Left kidney (tissue), 2 donors: ENCODE data around the gene VEGFB. TPM values are rescaled to one million over a fixed set of nuclear protein-coding genes. Genes with fewer than 3 reads are reported as not detected.
A peak's percentile ranks its signal among the peaks of the same experiment; 100 is the strongest.

Experiments used
- DNase-seq: peaks from one replicate; pipeline ENCODE4 v3.0.0-alpha.2; 2013
- polyA plus RNA-seq: library from polyadenylated mRNA; unstranded; fragments of 120-200 nt; gene quantifications from one replicate; pipeline ENCODE4 v1.2.1, GENCODE V29; 2013; ENCODE audit not compliant: insufficient read length

The VEGFB gene
- polyA plus RNA-seq, 1 donor: 87.6 TPM

DNA sequence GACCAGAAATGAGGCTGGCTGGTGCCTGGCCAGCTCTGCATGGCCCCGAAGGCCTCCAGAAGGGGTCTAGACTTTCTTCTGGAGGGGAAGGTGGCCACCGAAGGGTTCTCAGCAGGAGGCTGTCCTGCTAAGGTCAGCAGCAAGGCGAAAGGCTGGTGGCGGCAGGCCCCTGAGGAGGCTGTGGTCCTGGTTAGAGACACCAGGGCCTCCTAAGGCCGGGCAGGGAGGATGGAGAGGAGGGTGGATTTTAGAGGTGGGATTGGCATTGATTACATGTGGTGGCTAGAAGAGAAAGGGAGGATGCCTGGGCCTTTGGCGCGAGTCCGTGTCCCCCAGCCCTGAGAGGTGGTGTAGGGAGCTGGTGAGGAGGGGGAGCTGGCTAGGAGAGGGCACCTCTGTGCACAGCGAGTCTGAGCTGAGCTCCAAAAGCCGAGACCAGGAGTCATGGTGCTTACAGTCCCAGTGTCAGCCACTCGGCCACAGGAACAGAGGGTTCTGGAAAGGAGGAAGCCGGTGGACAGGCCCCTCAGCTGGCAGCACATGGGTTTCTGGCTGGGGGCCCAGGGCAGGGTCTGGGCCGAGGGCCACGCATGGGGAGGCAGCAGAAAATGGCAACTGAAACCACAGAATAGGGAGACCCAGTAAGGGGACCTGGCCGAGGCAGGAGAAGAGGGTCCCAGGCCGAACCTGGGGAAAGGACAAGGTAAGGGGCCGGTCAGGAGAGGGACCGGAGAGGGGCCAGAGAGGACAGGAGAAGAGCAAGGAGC, 25.4 kb upstream of the VEGFB start:
- no peak for DNase-seq

DNA sequence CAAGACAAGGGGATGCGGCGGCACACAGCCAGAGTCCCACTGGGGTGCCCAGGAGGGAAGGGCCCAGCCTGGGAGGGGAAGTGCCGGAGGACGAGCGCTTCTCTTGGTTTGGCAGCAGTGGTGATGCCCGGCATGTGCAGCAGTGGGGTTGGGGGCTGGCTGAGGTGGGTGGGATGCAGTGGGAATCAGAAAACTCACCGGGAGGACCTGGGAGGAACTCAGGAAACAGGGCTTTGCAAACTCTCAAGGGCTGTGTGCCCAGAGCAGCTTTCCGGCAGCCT, 24.9 kb upstream of the VEGFB start:
- no peak for DNase-seq

GRCh38 chr11:64210301-64211020, 23.9 kb upstream of the VEGFB start:
- no peak for DNase-seq

- no peak for DNase-seq
These were observed 23.1 kb upstream of the VEGFB start for GRCh38 chr11:64211181-64211872.

GRCh38 chr11:64216879-64217278, 17.5 kb upstream of the VEGFB start:
- DNase-seq: no peak

- DNase-seq: no peak
These were observed 15.6 kb upstream of the VEGFB start for GRCh38 chr11:64218628-64219353.

DNA sequence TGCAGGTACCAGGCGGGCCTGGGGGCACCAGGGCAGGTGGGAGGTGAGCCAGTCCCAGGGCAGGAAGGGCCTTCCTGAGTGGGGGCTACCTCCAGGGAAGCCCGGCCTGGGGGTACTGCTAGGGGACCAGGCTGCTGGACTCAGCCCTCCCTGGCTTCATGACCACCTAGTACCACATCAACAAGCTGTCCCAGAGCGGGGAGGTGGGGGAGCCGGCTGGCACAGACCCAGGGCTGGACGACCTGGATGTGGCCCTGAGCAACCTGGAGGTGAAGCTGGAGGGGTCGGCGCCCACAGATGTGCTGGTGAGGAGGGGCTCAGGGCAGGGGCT, 15.1 kb upstream of the VEGFB start:
- DNase-seq: no peak

DNA sequence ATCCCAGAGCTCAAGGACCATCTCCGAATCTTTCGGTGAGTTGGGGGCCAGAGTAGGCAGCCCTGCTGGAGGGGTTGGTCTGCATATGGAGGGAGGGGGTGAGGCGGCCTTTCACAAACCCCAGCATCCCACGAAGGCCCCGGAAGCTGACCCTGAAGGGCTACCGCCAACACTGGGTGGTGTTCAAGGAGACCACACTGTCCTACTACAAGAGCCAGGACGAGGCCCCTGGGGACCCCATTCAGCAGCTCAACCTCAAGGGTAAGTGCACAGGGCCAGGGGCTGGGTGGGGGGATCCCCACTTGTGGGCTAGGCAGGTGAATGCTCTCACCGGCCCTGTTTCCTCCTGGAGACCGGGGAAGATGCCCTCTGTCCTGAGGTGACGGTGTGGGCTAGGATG, 14.6 kb upstream of the VEGFB start:
- no peak for DNase-seq

- DNase-seq: no peak
These were observed 14.1 kb upstream of the VEGFB start for GRCh38 chr11:64220271-64220670.

DNA sequence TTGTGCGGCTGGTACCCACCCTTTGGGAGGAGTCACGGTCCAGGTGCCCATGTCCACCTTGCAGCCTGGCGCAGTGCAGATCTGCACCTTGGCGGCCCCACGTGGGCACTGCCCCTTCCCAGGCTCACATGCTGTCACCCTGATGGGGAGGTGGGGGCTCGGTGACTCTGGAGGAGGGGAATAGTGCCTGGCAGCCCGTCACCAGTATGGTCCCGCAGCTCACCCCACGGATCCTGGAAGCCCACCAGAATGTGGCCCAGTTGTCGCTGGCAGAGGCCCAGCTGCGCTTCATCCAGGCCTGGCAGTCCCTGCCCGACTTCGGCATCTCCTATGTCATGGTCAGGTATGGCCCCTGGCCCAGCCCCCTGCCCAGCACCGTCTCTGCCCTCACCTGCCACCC, 13.6 kb upstream of the VEGFB start:
- no peak for DNase-seq

DNA sequence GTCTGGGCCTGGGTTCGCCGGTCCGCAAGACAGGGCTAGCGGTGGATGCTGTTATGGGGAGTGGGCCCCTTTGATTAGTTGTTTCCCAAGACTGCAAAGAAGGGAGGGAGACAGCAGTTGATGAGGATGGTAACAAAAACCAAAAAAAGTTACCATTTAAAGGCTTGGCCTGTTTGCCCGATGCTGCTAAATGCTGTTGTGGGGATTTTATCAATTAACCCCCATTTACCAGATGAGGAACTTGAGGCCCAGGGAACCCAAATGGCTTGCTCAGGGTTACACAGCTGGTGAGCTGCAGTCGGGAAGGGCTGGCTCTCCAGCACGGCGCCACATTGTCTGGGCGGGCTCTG, 11.8 kb upstream of the VEGFB start:
- DNase-seq: no peak

- DNase-seq: no peak
These were observed 11.3 kb upstream of the VEGFB start for GRCh38 chr11:64223001-64223651.

- DNase-seq: no peak
These were observed 10.1 kb upstream of the VEGFB start for GRCh38 chr11:64224151-64224890.

DNA sequence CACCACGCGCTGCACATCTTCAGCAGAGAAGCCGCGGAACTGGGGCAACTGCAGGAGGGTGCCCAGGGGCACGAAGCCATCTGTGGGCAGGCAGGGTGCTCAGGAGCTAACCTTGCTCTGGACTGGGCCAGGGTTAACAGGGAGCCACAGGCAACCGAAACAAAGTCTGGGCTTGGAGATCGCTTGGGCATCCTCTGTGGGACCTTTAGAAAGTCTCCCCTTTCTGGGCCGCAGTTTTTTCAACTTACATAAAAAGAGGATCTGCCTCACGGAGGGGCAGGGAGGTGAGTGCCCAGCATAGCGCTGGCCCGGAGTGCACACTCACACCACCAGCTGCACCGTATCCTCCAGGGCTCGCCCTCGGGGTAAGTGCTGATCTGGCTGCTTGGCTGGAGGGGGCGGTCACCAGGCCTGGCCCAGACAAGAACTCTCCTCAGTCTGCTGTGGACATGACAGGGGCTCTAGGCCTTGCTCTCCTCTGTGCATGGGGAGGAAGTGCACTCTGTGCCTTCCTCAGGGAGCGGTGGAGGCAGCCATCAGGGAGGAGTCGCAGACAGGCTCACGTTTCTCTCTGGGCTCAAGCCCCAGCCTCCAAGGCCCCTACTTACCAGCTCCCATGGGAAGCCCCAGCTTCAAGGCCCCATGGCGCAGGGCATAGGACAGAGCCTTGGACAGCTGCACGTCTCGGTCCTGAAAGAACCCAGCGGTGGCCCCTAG, 9.3 kb upstream of the VEGFB start:
- no peak for DNase-seq

DNA sequence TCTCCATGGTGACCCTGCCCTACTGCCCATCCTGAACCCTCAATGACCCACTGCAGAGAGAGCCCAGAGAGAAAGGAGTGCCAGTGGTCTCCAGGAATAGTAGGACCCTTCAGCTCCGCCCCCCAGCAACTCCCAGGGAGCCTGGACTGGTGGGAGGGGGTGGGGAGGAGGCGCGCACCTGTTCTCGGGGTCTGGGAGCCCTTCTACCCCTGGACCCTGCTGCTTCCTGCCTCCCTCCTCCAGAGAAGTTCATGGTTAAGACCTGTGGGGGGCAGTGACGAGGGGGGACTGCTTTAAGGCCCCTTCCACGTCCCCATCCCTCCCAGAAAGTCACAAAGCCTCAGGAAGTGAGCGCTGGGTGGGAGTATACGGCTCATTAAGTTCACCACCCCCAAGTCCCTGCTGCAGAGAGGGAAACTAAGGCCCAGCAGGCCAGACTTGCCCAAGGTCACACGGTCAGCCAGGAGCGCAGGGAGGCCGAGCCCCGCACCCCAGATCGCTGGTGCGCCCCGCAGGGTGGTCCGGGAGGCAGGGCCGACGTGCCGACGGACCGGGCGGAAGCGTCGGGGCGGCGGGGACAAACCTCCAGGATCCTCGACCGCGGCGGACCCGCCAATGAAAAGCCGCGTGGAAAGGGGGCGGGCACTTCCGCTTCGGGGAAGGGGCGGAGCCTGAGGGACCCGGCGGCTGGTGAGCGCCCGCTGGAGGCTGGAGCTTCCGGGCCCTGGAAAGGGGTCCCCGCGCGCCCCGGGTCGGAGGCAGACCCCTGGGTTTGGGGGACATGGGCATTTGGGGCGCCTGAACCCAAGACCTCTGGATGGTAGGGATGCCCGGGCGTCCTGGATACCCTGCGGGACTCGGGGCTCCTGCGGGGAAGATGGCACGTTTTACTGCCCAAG, 8.5 kb upstream of the VEGFB start, which contains the start of the genes NUDT22 and TRPT1:
TSS of gene NUDT22 (plus strand) at position 667 of the 899 bp plus-strand sequence. CDS start 379 bp downstream, outside the sequence.
TSS of gene TRPT1 (minus strand) at position 579 of the 899 bp plus-strand sequence. CDS start at position 253, 326 bp downstream.
- peak; percentile 85 for DNase-seq

DNA sequence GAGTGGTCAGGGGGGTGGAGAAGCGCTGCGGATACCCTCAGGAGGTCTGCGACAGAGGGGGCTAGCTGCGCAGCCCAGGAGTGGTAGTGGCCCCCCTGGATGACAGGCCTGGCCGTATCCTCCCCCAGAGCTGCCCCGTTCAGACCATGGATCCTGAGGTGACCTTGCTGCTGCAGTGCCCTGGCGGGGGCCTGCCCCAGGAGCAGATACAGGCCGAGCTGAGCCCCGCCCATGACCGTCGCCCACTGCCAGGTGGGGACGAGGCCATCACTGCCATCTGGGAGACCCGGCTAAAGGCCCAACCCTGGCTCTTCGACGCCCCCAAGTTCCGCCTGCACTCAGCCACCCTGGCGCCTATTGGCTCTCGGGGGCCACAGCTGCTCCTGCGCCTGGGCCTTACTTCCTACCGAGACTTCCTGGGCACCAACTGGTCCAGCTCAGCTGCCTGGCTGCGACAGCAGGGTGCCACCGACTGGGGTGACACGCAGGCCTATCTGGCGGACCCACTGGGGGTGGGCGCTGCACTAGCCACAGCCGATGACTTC, 7.8 kb upstream of the VEGFB start:
- no peak for DNase-seq

DNA sequence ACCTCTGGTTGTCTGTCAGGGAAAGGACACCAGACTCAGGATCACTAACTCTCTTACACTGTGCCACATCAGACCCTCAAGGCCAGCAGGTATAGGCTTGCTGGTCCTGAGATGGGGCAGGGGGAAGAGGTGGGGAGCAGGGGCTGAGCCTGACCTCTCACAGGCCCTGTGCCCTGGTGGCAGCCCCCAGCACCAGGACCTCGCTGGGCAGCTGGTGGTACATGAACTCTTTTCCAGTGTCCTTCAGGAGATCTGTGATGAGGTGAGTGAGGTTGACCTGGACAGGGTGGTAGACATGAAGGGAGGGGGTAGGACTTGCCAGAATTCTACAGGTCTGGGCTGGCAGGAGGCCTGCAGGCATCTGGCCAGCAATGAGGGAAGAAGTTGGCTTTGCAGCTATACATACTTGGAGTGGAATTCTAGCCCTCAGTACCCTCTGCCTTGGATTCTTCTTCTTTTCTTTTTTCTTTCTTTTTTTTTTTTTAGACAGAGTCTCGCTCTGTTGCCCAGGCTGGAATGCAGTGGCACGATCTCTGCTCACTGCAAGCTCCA, 6.9 kb upstream of the VEGFB start:
- DNase-seq: no peak

GRCh38 chr11:64229090-64229743, 5.2 kb upstream of the VEGFB start:
- DNase-seq: no peak
